Activated T-cell treated with anti-CD3 and anti-CD28 coated beads for 48 hours (primary cell): Measurements from ENCODE around the gene KLF2.
"Not testable (repeated sequence)": the region's sequence is repeated elsewhere in the genome, so short reads cannot be mapped to it uniquely, and the experiment has no call there.

Experiments used
- DNase-seq: peaks from one replicate; pipeline ENCODE4 v3.0.0-alpha.2; 2020; ENCODE audit warnings: low read depth

Gene KLF2

GRCh38 chr19:16338470-16339360 lies 14.1 kb downstream of the KLF2 start:
- peak; percentile 61 for DNase-seq

- DNase-seq: no peak
Measured at GRCh38 chr19:16339361-16339725, 14.7 kb downstream of the KLF2 start.

- no peak for DNase-seq
Measured at GRCh38 chr19:16340092-16340491, 15.5 kb downstream of the KLF2 start.

- DNase-seq: no peak
Measured at GRCh38 chr19:16340654-16341053, 16.0 kb downstream of the KLF2 start.

GRCh38 chr19:16342002-16342715 lies 17.5 kb downstream of the KLF2 start:
- peak; percentile 57 for DNase-seq

- no peak for DNase-seq
Measured at GRCh38 chr19:16343156-16343555, 18.5 kb downstream of the KLF2 start.

- no peak for DNase-seq
Measured at GRCh38 chr19:16345457-16345856, 20.8 kb downstream of the KLF2 start.

GRCh38 chr19:16347099-16347498 lies 22.5 kb downstream of the KLF2 start:
- not testable (repeated sequence) for DNase-seq

- DNase-seq: no peak
Measured at GRCh38 chr19:16347706-16348105, 23.1 kb downstream of the KLF2 start.

- DNase-seq: no peak
Measured at GRCh38 chr19:16349551-16350152, 25.0 kb downstream of the KLF2 start.

GRCh38 chr19:16351133-16351809 lies 26.6 kb downstream of the KLF2 start:
- DNase-seq: no peak

GRCh38 chr19:16355293-16356043 lies 30.8 kb downstream of the KLF2 start:
- DNase-seq: no peak

- no peak for DNase-seq
Measured at GRCh38 chr19:16358456-16358855, 33.8 kb downstream of the KLF2 start.

GRCh38 chr19:16359074-16359473 lies 34.4 kb downstream of the KLF2 start:
- DNase-seq: no peak

- DNase-seq: no peak
Measured at GRCh38 chr19:16359964-16360363, 35.3 kb downstream of the KLF2 start.

- no peak for DNase-seq
Measured at GRCh38 chr19:16360738-16361137, 36.1 kb downstream of the KLF2 start.

GRCh38 chr19:16361254-16361653 lies 36.6 kb downstream of the KLF2 start:
- no peak for DNase-seq

- DNase-seq: no peak
Measured at GRCh38 chr19:16361926-16362325, 37.3 kb downstream of the KLF2 start.

- DNase-seq: no peak
Measured at GRCh38 chr19:16363133-16363851, 38.7 kb downstream of the KLF2 start.

- no peak for DNase-seq
Measured at GRCh38 chr19:16363852-16364230, 39.2 kb downstream of the KLF2 start.
